A673 (cell line): ENCODE measurements around the gene OTC. TPM values are rescaled to one million over a fixed set of nuclear protein-coding genes. Genes with fewer than 3 reads are reported as not detected.

Experiments used
- BruUV-seq: library from RNA; stranded (reverse); fragments of 400-500 nt; replicated peaks from 2 replicates; lab custom pipeline; 2021; lab: Mats Ljungman, UMichigan
- CTCF ChIA-PET: fragments of 300-600 bp; sonication (Branson Sonifier 250); formaldehyde crosslinking; loops from one replicate; lab custom pipeline; 2022; ENCODE audit warnings: antibody characterized with exemption; lab: Charles Lee
- POLR2A ChIA-PET: fragments of 300-600 bp; sonication (Branson Sonifier 250); formaldehyde crosslinking; loops from one replicate; lab custom pipeline; 2022; ENCODE audit warnings: antibody characterized with exemption; ENCODE audit not compliant: low non-redundant PET; lab: Charles Lee
- DNase-seq: peaks from one replicate; pipeline ENCODE4 v3.0.0-alpha.2; 2015; ENCODE audit warnings: low spot score
- H3K27ac ChIP-seq: fragments of 200-600 bp; sonication (generic); 2 replicates; pipeline ENCODE4 v1.5.1; 2016; ENCODE audit warnings: mixed run types, low read depth, mild to moderate bottlenecking, mixed read lengths, antibody characterized with exemption, low read length; ENCODE audit not compliant: poor library complexity, severe bottlenecking
- H3K27me3 ChIP-seq: fragments of 200-600 bp; sonication (generic); replicated peaks from 2 replicates; pipeline ENCODE4 v1.6.1; 2017; ENCODE audit warnings: mixed run types, low read depth, mild to moderate bottlenecking, mixed read lengths, antibody characterized with exemption, low read length; ENCODE audit not compliant: insufficient read depth, poor library complexity
- H3K36me3 ChIP-seq: fragments of 200-600 bp; sonication (generic); 2 replicates; pipeline ENCODE4 v1.6.1; 2016; ENCODE audit warnings: mixed run types, mild to moderate bottlenecking, mixed read lengths, antibody characterized with exemption, low read length; ENCODE audit not compliant: insufficient read depth, poor library complexity, severe bottlenecking
- H3K4me1 ChIP-seq: fragments of 200-600 bp; sonication (generic); 2 replicates; pipeline ENCODE4 v1.6.1; 2017; ENCODE audit warnings: mixed run types, mild to moderate bottlenecking, mixed read lengths, antibody characterized with exemption, low read length; ENCODE audit not compliant: insufficient read depth, poor library complexity, severe bottlenecking
- H3K4me3 ChIP-seq: fragments of 200-600 bp; sonication (generic); 2 replicates; pipeline ENCODE4 v1.5.1; 2016; ENCODE audit warnings: low read depth, mixed run types, mild to moderate bottlenecking, mixed read lengths, low read length; ENCODE audit not compliant: poor library complexity, severe bottlenecking
- H3K9me3 ChIP-seq: fragments of 200-600 bp; sonication (generic); 2 replicates; pipeline ENCODE4 v1.6.1; 2016; ENCODE audit warnings: mixed run types, low read depth, mild to moderate bottlenecking, mixed read lengths, antibody characterized with exemption, low read length; ENCODE audit not compliant: poor library complexity, severe bottlenecking
- EZH2 ChIP-seq: fragments of 200-600 bp; sonication (generic); IDR thresholded peaks from 2 replicates; pipeline ENCODE4 v1.6.1; 2017; ENCODE audit warnings: borderline replicate concordance, low read depth, mild to moderate bottlenecking, mixed read lengths, antibody characterized with exemption, low read length; ENCODE audit not compliant: poor library complexity, severe bottlenecking
- intact Hi-C: fragments of 100-400 bp; cut with micrococcal nuclease; formaldehyde crosslinking; loops from one replicate; pipeline ENCODE4 v1.10.0; 2022; ENCODE audit not compliant: unreplicated experiment
- total RNA-seq: library from RNA; stranded (reverse); gene quantifications from 2 replicates; pipeline ENCODE4 v1.2.3, GENCODE V29; 2021
- TF ChIP-seq, protein P1 (sequence below): fragments of 300-800, 200-600 bp; sonication (generic); conservative IDR thresholded peaks from 2 replicates; pipeline ENCODE4 v1.5.1; 2017; ENCODE audit warnings: low read depth, mild to moderate bottlenecking, antibody characterized with exemption, low read length, moderate library complexity, mixed read lengths

Gene OTC
- total RNA-seq, 1 experiment from 2014 or later, result not detected

DNA sequence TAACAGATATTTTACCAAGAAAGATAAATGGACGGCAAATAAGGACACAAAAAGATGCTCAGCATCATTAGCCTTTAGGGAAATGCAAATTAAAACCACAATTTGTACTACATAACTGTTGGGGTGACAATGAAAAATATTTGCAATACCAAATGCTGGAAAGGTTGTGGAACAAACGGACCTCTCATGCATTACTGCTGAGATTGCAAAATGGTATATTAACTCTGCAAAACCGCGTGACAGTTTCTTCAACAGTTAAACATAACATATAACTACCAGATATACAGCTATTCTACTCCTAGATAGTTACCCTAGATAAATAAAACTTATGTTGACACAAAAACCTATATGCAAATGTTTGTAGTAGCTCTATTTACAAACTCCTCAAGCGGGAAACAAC lies 6.3 kb upstream of the OTC start:
- Histone ChIP-seq H3K9me3 (no peaks in the 10 kb centered on the region), H3K36me3 (no peaks in the 10 kb centered on the region), H3K27me3 (peaks cover 13% of the 10 kb centered on the region), H3K4me3 (no peak overlapping the region), H3K4me1 (no peaks in the 10 kb centered on the region), H3K27ac (no peak overlapping the region)
- ChIA-PET CTCF (no interaction called here), POLR2A (no interaction called here)
- DNase-seq, result no peak
- intact Hi-C loops, result no loop called here
- no TSS peak for BruUV-seq
- no peak for TF ChIP-seq EZH2
- TF ChIP-seq, protein P1, sequence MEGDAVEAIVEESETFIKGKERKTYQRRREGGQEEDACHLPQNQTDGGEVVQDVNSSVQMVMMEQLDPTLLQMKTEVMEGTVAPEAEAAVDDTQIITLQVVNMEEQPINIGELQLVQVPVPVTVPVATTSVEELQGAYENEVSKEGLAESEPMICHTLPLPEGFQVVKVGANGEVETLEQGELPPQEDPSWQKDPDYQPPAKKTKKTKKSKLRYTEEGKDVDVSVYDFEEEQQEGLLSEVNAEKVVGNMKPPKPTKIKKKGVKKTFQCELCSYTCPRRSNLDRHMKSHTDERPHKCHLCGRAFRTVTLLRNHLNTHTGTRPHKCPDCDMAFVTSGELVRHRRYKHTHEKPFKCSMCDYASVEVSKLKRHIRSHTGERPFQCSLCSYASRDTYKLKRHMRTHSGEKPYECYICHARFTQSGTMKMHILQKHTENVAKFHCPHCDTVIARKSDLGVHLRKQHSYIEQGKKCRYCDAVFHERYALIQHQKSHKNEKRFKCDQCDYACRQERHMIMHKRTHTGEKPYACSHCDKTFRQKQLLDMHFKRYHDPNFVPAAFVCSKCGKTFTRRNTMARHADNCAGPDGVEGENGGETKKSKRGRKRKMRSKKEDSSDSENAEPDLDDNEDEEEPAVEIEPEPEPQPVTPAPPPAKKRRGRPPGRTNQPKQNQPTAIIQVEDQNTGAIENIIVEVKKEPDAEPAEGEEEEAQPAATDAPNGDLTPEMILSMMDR, result no peak

- ChIA-PET POLR2A (no interaction called here), CTCF (no interaction called here)
- no peak for DNase-seq
- Histone ChIP-seq H3K36me3 (no peaks in the 10 kb centered on the region), H3K9me3 (no peaks in the 10 kb centered on the region), H3K27me3 (peaks cover 13% of the 10 kb centered on the region), H3K4me3 (no peak overlapping the region), H3K4me1 (no peaks in the 10 kb centered on the region), H3K27ac (no peak overlapping the region)
- TF ChIP-seq, protein P1, result no peak
- TF ChIP-seq EZH2, result no peak
- no TSS peak for BruUV-seq
- intact Hi-C loops, result no loop called here
These were observed 5.3 kb upstream of the OTC start for GRCh38 chrX:38347136-38347535.

DNA sequence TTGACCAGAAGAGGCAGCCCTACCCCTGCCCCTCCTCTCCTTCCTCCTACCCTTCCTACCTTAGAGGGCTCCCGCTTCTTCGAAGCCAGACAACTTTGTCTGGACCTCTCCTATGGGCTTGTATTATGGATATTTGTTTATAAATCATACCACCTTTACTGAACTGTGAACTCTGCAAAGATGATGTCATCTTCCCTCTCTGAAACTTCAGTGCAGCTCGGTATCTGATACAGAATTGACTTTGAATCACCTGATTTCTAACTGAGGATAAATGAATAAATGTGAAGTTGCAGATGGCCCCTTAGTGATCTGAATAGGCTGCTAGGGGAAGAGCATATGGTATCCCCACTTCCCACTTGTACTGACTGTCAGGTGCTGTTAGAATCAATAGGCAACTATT lies 1.1 kb upstream of the OTC start:
- H3K4me3 ChIP-seq, result no peak overlapping the region
- ChIA-PET CTCF (no interaction called here), POLR2A (no interaction called here)
- BruUV-seq, result no TSS peak
- TF ChIP-seq, protein P1, result no peak
- no peak for TF ChIP-seq EZH2
- no peak for DNase-seq
- H3K9me3 ChIP-seq, result no peaks in the 10 kb centered on the region
- intact Hi-C loops, result no loop called here
- peaks cover 9% of the 10 kb centered on the region for H3K27me3 ChIP-seq
- H3K27ac ChIP-seq, result no peak overlapping the region
- no peaks in the 10 kb centered on the region for H3K36me3 ChIP-seq
- H3K4me1 ChIP-seq, result no peaks in the 10 kb centered on the region
